RCC 7860 (cell line): Measurements from ENCODE around the gene MTHFD1.

ENCODE experiments used
- DNase-seq: peaks from one replicate; pipeline ENCODE4 v3.0.0-alpha.2; 2015; ENCODE audit warnings: low spot score
- FAIRE-seq: peaks from 2 replicates; lab custom pipeline; 2012; peaks lifted over from hg19 to GRCh38; lab: Jason Lieb, UNC

The MTHFD1 gene

GRCh38 chr14:64444984-64445845, 57.1 kb downstream of the MTHFD1 start:
- peak; percentile 34 for FAIRE-seq
- peak; percentile 70 for DNase-seq

DNA sequence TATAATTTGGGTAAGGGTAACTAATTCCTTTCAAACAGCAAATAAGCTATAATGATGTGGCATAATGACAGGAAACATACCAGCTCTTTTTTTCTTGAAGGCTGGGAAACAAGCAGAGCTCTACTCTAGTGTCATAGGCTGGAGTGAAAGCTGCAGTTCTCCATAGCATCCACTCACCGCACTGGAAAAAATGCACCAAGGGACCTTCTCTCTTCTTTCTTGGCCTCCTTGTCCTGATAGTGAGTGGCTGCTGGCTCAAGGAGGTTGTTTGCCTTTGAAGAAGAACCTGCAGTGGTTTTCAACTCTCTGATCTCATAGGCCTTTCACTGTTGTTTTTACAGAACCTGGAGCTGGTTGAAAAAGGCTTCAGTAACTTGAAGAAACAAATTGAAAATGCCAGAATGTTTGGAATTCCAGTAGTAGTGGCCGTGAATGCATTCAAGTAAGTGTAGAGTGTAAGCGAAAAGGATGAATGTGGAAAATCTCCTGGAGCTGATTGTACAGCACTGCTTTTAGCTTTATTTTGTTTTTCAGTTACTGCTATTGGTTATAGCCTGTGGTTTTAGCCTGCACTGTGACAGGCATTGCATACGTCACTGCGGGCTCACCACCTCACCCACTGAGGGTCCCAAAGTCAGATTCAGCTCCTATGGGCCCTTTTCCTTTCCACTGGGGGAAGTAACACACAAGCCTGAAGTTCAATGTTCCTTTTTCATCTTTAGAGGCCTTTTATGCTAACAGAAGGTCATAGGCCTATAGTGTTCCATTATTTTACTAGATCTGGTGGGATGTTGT, 59.9 kb downstream of the MTHFD1 start:
- FAIRE-seq (no peak), DNase-seq (no peak)

- FAIRE-seq, result no peak
- no peak for DNase-seq
These were observed 62.1 kb downstream of the MTHFD1 start for GRCh38 chr14:64450255-64450654.

- DNase-seq, result no peak
- FAIRE-seq, result no peak
These were observed 66.5 kb downstream of the MTHFD1 start for GRCh38 chr14:64454671-64455070.

- DNase-seq, result no peak
These were observed 71.4 kb downstream of the MTHFD1 start for GRCh38 chr14:64459405-64460136.

GRCh38 chr14:64461221-64461620, 73.1 kb downstream of the MTHFD1 start:
- FAIRE-seq, result no peak
- DNase-seq, result no peak

More at GRCh38 chr14:64459405-64460136, 71.4 kb downstream of the MTHFD1 start:
- FAIRE-seq, result no peak

DNA sequence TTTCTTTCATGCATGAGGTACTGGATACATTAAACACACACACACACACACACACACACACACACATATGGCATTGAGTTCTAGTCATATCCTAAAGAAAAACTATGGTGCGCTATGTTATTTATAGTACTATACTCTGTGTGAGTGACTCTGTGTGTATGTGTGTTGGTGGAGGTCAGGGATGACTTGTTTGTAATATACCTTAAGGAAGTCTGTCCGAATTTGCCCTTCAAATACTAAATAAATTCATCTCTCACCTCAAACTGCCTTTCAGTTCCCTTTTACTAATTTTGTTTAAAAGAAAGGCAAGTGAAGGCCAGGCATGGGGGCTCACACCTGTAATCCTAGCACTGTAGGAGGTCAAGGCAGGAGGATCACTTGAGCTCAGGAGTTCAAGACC, 75.0 kb downstream of the MTHFD1 start:
- FAIRE-seq (no peak), DNase-seq (no peak)

- FAIRE-seq (no peak), DNase-seq (no peak)
These were observed 75.7 kb downstream of the MTHFD1 start for GRCh38 chr14:64463873-64464272.

DNA sequence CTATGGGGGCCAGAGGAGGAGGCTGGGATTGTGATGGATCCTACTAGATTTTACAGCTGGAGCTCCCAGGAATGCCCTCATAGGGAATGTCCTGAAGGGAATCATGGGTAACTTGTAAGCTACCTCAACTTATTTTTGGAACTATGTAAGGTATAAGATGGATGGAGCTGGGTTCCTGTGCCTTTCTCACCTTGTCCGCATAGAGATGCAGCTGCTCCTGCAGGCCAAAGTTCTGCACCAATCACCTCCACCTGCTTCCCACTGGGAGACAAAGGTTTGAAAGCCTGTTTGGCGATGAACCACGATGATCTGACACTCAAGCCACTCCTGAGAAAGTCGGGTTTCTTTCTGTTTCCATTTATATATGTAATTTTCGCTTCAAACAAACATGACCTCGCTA, 76.5 kb downstream of the MTHFD1 start:
- DNase-seq, result no peak
- no peak for FAIRE-seq

- no peak for FAIRE-seq
- DNase-seq, result no peak
These were observed 77.2 kb downstream of the MTHFD1 start, which contains the start of gene AKAP5 for GRCh38 chr14:64465191-64465822. Gene AKAP5 (plus strand): TSS chr14:64465499. CDS start chr14:64468395, 2,896 bp downstream.

DNA sequence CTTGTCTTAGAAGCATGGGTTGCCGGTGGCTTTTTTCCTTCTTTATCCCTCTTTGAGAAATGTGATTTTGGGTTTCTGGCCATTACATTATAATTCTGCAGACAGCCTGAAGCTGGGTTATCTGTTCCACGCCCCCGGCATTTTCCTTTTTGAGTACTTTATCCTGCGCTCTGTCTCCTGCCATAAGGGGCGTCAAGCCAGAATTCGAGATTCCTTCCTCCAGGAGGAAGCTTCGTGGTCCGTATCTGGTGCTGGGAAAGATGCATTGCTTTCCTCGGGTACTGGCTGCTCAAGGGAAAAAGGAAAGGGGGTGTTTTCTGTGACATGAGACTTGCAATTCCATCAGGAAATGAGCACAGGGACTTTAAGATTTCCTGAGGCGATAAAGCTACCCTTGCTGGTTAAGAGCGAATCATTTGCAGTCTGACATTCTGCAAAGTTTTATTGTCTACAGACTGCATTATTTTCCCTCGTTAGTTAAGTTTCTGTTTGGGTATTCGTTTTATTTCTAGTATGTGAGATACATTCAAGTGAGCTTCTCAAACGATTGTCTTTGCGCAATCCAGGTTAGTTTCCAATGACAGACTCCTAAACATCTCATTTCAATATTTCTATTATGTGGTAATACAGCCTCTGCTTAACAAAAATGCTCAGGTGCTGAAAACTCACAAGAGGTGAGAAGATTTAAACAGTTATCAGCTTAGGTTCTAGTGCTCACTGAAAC, 77.8 kb downstream of the MTHFD1 start:
- FAIRE-seq (no peak), DNase-seq (no peak)

- DNase-seq (no peak), FAIRE-seq (no peak)
These were observed 78.9 kb downstream of the MTHFD1 start for GRCh38 chr14:64467101-64467500.

- FAIRE-seq (no peak), DNase-seq (no peak)
These were observed 79.4 kb downstream of the MTHFD1 start for GRCh38 chr14:64467566-64467965.

GRCh38 chr14:64468451-64468850, 80.3 kb downstream of the MTHFD1 start:
- FAIRE-seq (no peak), DNase-seq (no peak)

DNA sequence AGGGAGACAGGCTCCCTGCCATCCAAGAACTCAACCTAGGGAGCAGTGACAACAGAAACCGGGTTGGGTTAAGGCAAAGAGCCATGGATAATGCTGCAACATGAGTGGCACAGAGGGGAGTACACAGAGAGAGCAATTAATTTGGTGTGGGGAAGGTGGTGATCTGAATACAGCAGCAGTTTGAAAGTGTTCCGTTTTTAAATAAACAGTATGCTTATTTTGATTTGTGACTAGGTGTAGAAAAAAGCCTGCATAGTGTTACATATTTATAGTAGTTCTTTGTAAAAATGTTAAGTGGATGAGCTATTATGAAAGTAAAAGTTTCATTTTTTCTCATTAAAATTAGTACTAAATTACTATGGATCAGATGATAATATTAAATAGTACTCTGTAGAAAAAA, 85.9 kb downstream of the MTHFD1 start:
- FAIRE-seq (no peak), DNase-seq (no peak)

DNA sequence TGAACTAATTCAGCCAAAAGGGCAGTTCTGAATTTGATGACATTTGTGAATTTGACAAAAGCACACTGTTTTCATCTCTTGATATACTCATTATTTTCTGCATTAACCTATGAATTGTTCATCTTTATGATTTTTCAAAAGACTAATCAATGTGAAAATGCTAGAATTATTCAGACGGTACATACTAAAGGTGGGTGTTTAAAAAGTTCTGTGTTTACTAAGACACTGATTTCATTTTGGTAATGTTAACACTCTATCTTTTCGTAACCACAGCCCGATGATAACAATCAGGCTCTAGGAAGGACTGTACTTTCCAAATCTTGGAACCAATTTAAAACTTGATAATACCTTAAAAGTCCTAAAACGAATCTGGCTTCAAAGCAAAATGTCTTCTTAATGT, 86.5 kb downstream of the MTHFD1 start:
- no peak for DNase-seq
- no peak for FAIRE-seq

DNA sequence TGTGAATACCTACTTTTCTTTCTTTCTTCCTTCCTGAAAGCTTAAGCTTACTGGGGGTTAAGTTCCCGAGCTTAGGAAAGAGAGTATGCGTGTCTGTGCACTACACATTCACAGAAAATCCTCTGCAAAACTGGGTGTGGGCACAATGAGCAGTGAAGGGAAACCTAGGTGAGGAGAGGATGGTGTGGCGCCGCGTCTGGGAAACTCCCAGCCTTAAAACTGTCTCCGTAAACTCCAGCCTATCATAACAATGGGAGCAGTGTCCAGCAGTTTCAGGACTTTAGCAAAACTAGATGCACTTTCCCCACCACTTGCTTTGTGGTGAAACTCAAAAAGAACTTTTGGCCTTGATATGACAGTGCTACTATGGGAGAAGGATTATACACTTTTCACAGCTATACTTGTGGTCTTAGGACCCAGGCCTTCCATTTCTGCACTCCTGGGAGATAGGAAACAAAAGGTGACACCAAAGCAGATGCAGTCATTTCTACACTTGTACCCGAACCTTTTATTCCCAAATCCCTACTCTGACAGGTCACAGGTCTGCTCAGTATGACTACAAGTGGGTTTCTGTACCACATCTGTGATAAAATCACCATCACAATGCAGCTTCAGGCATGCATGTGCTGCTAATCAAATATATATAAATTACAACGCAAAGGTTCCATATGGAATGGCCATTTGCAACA, 87.6 kb downstream of the MTHFD1 start:
- DNase-seq (no peak), FAIRE-seq (no peak)

- DNase-seq (no peak), FAIRE-seq (no peak)
These were observed 88.3 kb downstream of the MTHFD1 start for GRCh38 chr14:64476438-64476837.

GRCh38 chr14:64478634-64479250, 90.6 kb downstream of the MTHFD1 start:
- DNase-seq (peak; percentile 4), FAIRE-seq (peak; percentile 49)
